ENCODE results near the gene EIPR1.

Gene EIPR1

GRCh38 chr2:3377612-3378432 lies at the start of gene EIPR1:
EIPR1 (minus strand) TSS chr2:3377818; CDS start chr2:3377689, 129 bp downstream.
- no peaks in the 10 kb centered on the region for H3K27me3 Mint-ChIP-seq
- peak within 1 kb of the TSS; percentile 99 for H3K27ac Mint-ChIP-seq
- H3K36me3 Mint-ChIP-seq, result peaks cover 9 to 17% of the 10 kb centered on the region in 2 donors
- peaks cover 18 to 43% of the 10 kb centered on the region in 2 donors for H3K4me1 Mint-ChIP-seq
- peak; percentile 86 to 88 for ATAC-seq (replicated peaks)
- peak within 1 kb of the TSS; percentile 97 to 99 for H3K4me3 Mint-ChIP-seq
- DNase-seq, result peak; percentile 96
- H3K9me3 Mint-ChIP-seq, result no peaks in the 10 kb centered on the region

DNA sequence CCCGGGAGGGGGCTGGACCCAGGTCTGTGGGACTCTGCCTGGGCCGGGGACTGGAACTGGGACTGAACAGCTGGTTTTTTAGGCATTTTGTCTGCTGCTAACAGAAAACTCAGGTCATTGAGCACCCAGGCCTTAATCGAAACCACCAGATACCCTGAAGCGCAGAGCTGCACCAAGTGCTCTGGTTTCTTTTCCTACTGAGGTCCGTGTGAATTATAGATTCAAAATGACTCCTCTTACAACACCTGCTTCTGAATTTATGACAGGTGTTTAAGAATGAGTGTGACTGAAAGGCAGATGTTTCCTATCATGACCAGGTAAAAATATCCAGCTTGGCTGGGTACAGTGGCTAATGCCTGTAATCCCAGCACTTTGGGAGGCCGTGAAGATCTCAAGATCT lies 49.7 kb upstream of the EIPR1 start:
- H3K9me3 Mint-ChIP-seq, result peaks cover 3 to 5% of the 10 kb centered on the region in 2 donors
- peaks cover 11 to 16% of the 10 kb centered on the region in 2 donors for H3K4me1 Mint-ChIP-seq
- no peak overlapping the region for H3K27ac Mint-ChIP-seq
- DNase-seq (no peak), ATAC-seq (replicated peaks) (no peak)
- H3K27me3 Mint-ChIP-seq, result no peaks in the 10 kb centered on the region
- H3K4me3 Mint-ChIP-seq, result no peak overlapping the region
- H3K36me3 Mint-ChIP-seq, result peaks cover 53 to 77% of the 10 kb centered on the region in 2 donors

- H3K4me3 Mint-ChIP-seq, result no peak overlapping the region
- H3K4me1 Mint-ChIP-seq, result peaks cover 15 to 22% of the 10 kb centered on the region in 2 donors
These were observed 49.0 kb upstream of the EIPR1 start for GRCh38 chr2:3426615-3427014.

DNA sequence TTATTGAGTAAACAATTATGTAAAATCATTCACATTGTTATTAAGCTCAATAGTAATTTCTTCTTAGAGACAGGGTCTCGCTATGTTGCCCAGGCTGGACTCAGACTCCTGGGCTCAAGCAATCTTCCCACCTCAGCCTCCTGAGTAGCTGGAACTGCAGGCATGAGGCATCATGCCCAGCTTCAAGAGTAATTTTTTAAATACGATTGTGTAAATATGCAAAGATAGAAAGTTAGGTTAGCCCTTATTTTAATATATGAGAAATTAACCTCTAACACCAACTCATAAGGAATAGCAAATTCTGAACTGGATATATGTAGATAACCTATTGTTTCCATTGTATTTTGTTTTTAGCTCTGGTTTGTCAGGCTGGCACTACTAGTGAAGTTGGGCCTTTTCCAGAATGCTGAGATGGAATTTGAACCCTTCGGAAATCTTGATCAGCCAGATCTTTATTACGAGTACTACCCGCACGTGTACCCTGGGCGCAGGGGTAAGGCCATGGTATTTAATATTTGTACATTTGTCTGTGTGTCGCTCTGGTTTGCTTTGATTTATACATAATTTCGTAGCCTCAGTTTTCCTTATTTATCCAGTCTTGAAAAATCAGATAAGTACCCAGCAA lies 46.7 kb upstream of the EIPR1 start:
- ATAC-seq (replicated peaks) (no peak), DNase-seq (no peak)
- Mint-ChIP-seq H3K9me3 (peaks cover 3 to 5% of the 10 kb centered on the region in 2 donors), H3K4me3 (no peak overlapping the region), H3K36me3 (peaks cover 42 to 75% of the 10 kb centered on the region in 2 donors), H3K27ac (peak overlapping the region; percentile 16), H3K27me3 (no peaks in the 10 kb centered on the region), H3K4me1 (peaks cover 18 to 38% of the 10 kb centered on the region in 2 donors)

More at GRCh38 chr2:3426615-3427014, 49.0 kb upstream of the EIPR1 start:
- no peak overlapping the region for H3K27ac Mint-ChIP-seq
- H3K27me3 Mint-ChIP-seq, result no peaks in the 10 kb centered on the region
- ATAC-seq (replicated peaks) (no peak), DNase-seq (no peak)
- H3K9me3 Mint-ChIP-seq, result peaks cover 3 to 5% of the 10 kb centered on the region in 2 donors
- H3K36me3 Mint-ChIP-seq, result peaks cover 52 to 77% of the 10 kb centered on the region in 2 donors

DNA sequence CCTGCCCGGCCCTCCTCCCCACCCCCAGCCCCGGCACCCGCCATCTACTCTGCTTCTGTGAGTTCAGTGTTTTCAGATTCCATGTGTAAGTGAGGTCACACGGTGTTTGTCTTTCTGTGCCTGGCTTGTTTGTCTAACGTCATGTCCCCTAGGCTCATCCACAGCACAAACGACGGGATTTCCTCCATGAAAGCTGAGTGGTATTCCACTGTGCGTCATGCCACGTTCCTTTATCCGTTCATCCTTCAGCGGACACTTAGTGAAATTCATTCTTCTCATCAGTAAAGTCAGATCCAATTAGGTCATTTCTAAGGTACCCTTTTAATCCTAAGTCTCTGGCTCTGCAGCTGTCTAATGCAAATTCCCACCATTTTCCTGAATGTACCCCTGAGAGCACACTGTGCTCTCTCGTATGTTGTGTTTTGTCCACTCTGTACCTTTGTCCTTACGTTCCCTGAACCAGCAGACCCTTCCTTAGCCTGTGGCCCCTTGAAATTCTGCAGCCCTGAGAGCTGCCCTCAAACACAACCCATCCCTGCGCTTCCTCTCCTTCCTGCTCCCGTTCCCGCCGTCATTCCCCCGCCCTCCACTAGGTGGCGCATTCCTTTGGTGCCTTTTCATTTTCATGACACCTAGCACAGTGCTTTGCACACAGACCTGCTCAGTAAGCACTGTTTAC lies 46.0 kb upstream of the EIPR1 start:
- H3K4me3 Mint-ChIP-seq, result no peak overlapping the region
- DNase-seq (peak; percentile 28), ATAC-seq (replicated peaks) (peak; percentile 41 to 56)
- H3K27me3 Mint-ChIP-seq, result no peaks in the 10 kb centered on the region
- H3K36me3 Mint-ChIP-seq, result peaks cover 44 to 72% of the 10 kb centered on the region in 2 donors
- peak overlapping the region; percentile 16 for H3K27ac Mint-ChIP-seq
- H3K4me1 Mint-ChIP-seq, result peaks cover 23 to 45% of the 10 kb centered on the region in 2 donors
- peaks cover 3 to 5% of the 10 kb centered on the region in 2 donors for H3K9me3 Mint-ChIP-seq

GRCh38 chr2:3422161-3422779 lies 44.7 kb upstream of the EIPR1 start:
- peak; percentile 20 for DNase-seq
- Mint-ChIP-seq H3K9me3 (peaks cover 3 to 5% of the 10 kb centered on the region in 2 donors), H3K4me3 (peak overlapping the region; percentile 26 to 48), H3K27me3 (no peaks in the 10 kb centered on the region), H3K27ac (peak overlapping the region; percentile 85), H3K36me3 (peaks cover 51 to 72% of the 10 kb centered on the region in 2 donors), H3K4me1 (peaks cover 24 to 49% of the 10 kb centered on the region in 2 donors)
- peak; percentile 89 to 91 for ATAC-seq (replicated peaks)

- Mint-ChIP-seq H3K4me1 (peaks cover 27 to 49% of the 10 kb centered on the region in 2 donors), H3K9me3 (peaks cover 3 to 5% of the 10 kb centered on the region in 2 donors), H3K27ac (peak overlapping the region; percentile 85), H3K27me3 (no peaks in the 10 kb centered on the region), H3K36me3 (peaks cover 56 to 70% of the 10 kb centered on the region in 2 donors), H3K4me3 (no peak overlapping the region)
- ATAC-seq (replicated peaks) (no peak), DNase-seq (no peak)
These were observed 44.0 kb upstream of the EIPR1 start for GRCh38 chr2:3421580-3421979.

GRCh38 chr2:3420769-3421397 lies 43.3 kb upstream of the EIPR1 start:
- no peak overlapping the region for H3K27ac Mint-ChIP-seq
- ATAC-seq (replicated peaks) (no peak), DNase-seq (no peak)
- peaks cover 3 to 5% of the 10 kb centered on the region in 2 donors for H3K9me3 Mint-ChIP-seq
- H3K4me3 Mint-ChIP-seq, result no peak overlapping the region
- H3K36me3 Mint-ChIP-seq, result peaks cover 56 to 70% of the 10 kb centered on the region in 2 donors
- H3K4me1 Mint-ChIP-seq, result peaks cover 27 to 49% of the 10 kb centered on the region in 2 donors
- H3K27me3 Mint-ChIP-seq, result no peaks in the 10 kb centered on the region

DNA sequence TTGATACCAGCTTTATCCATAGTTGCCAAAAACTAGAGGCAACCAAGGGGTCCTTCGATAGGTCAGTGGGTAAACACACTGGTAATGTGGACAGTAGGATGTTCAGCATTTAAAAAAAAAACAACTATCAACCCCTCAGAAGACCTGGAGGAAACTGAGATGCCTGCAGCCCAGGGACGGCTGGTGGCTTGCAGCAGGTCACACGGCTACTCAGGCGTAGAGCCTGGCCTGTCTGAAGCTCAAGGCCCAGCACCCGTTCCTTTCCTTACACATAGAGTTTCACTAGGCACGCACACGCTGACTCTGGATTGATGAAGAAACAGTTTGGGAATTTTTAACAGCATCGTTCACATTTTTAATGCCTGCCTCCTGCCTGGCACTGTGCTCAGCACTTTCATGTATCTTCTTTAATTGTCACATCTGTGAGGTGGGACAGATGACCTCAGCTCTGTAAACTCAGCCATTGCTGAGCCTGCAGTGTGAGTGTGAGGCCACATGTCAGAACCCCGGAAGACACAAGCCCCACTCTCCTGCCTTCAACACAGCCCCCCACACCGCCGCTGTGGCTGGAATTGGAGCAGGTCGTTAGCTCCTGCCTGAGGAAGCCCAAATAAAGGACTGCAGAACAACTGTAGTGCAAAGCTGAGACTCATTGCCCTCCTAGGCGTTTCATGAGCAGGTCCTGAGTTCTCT lies 42.6 kb upstream of the EIPR1 start:
- H3K4me1 Mint-ChIP-seq, result peaks cover 27 to 49% of the 10 kb centered on the region in 2 donors
- peak overlapping the region; percentile 5 for H3K27ac Mint-ChIP-seq
- H3K4me3 Mint-ChIP-seq, result no peak overlapping the region
- H3K36me3 Mint-ChIP-seq, result peaks cover 58 to 70% of the 10 kb centered on the region in 2 donors
- ATAC-seq (replicated peaks) (no peak), DNase-seq (no peak)
- H3K9me3 Mint-ChIP-seq, result peaks cover 3 to 5% of the 10 kb centered on the region in 2 donors
- H3K27me3 Mint-ChIP-seq, result no peaks in the 10 kb centered on the region

- no peak overlapping the region for H3K4me3 Mint-ChIP-seq
- peaks cover 57 to 72% of the 10 kb centered on the region in 2 donors for H3K36me3 Mint-ChIP-seq
- no peaks in the 10 kb centered on the region for H3K27me3 Mint-ChIP-seq
- H3K27ac Mint-ChIP-seq, result no peak overlapping the region
- peaks cover 25 to 46% of the 10 kb centered on the region in 2 donors for H3K4me1 Mint-ChIP-seq
- ATAC-seq (replicated peaks) (no peak), DNase-seq (no peak)
- H3K9me3 Mint-ChIP-seq, result peaks cover 2 to 3% of the 10 kb centered on the region in 2 donors
These were observed 41.3 kb upstream of the EIPR1 start for GRCh38 chr2:3418766-3419404.

GRCh38 chr2:3414133-3414860 lies 36.7 kb upstream of the EIPR1 start:
- no peak for DNase-seq
- ATAC-seq (replicated peaks), result no peak
- Mint-ChIP-seq H3K4me3 (no peak overlapping the region), H3K4me1 (peaks cover 15 to 26% of the 10 kb centered on the region in 2 donors), H3K9me3 (no peaks in the 10 kb centered on the region), H3K27me3 (no peaks in the 10 kb centered on the region), H3K36me3 (peaks cover 44 to 50% of the 10 kb centered on the region in 2 donors), H3K27ac (no peak overlapping the region)

DNA sequence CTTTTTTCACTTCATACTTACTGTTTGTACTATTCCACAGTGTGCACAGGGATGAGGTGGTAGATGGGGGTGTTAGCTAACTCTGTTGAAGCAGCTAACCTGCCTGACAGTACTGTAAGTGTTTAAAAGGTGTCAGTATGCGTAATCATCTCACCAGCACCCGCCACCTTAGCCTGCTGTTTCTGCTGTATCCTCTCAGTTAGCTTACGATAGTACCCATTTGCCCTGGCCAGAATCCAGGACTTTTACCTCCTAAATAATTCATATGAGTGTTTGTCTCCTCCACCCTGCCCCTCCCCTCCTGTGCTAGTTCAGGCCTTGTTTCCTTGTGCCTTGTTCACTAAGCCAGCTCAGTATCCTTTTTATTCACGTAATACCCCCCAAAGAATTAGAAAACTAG lies 36.1 kb upstream of the EIPR1 start:
- no peak overlapping the region for H3K27ac Mint-ChIP-seq
- no peaks in the 10 kb centered on the region for H3K9me3 Mint-ChIP-seq
- H3K4me1 Mint-ChIP-seq, result peaks cover 14 to 20% of the 10 kb centered on the region in 2 donors
- ATAC-seq (replicated peaks) (no peak), DNase-seq (no peak)
- peaks cover 44 to 50% of the 10 kb centered on the region in 2 donors for H3K36me3 Mint-ChIP-seq
- H3K4me3 Mint-ChIP-seq, result no peak overlapping the region
- H3K27me3 Mint-ChIP-seq, result no peaks in the 10 kb centered on the region

All from stimulated activated naive B cell treated with anti-CD40 and anti-IgM and Interleukin-4, amounts not matched to agents 10 μg/mL and 1 μg/mL and 100 μg/mL, for 72 hours (primary cell).